ENCODE results near the gene RTEL1. TPM values are rescaled to one million over a fixed set of nuclear protein-coding genes. Genes with fewer than 3 reads are reported as not detected.

Gene RTEL1
- total and polyA plus RNA-seq, 9 of the 15 experiments (the other 6 are each of a cell fraction or from before 2014, with no cell fraction given), result 0.36 to 61.0 (median 17.9) TPM

GRCh38 chr20:63699466-63700198, 41.5 kb downstream of the RTEL1 start (continued):
- TF ChIP-seq DEAF1 (CRISPR knock-in tag; IDR thresholded peaks at IDR 0.05), result no peak
- TF ChIP-seq ZBTB7A (IDR thresholded peaks at IDR 0.05; ENCODE audit: borderline replicate concordance, control insufficient read depth, low read depth, low read length), result peak; percentile 37; the same call in 1 of the 2 replicates
- TF ChIP-seq GABPB1 (CRISPR knock-in tag; IDR thresholded peaks at IDR 0.05), result peak; percentile 82
- TF ChIP-seq NFE2L1 (tag; IDR thresholded peaks at IDR 0.05; ENCODE audit: borderline replicate concordance, low read depth), result no peak
- no peak for TF ChIP-seq ZNF280A (IDR thresholded peaks at IDR 0.05; ENCODE audit: low read depth, partially characterized antibody)
- peak; percentile 55; the same call in 1 of the 2 replicates for TF ChIP-seq MYNN (IDR thresholded peaks at IDR 0.05)
- no peak for TF ChIP-seq MYNN (CRISPR knock-in tag; IDR thresholded peaks at IDR 0.05)
- no peak for TF ChIP-seq ATF7 (IDR thresholded peaks at IDR 0.05)
- TF ChIP-seq ZBTB49 (CRISPR knock-in tag; IDR thresholded peaks at IDR 0.05; ENCODE audit: borderline replicate concordance), result no peak
